Small intestine (tissue), 7 donors: Measurements from ENCODE around the gene NTN1. TPM values are rescaled to one million over a fixed set of nuclear protein-coding genes. Genes with fewer than 3 reads are reported as not detected.
A peak's percentile ranks its signal among the peaks of the same experiment; 100 is the strongest.

Experiments used
- DNase-seq, 2 donors: peaks; one replicate each; pipeline versions ENCODE4 v3.0.0 to v3.0.0-alpha.2; 2013
- FAIRE-seq: peaks from 2 replicates; lab custom pipeline; 2012; peaks lifted over from hg19 to GRCh38; lab: Jason Lieb, UNC
- H3K27ac ChIP-seq, 3 donors: one replicate each; pipeline ENCODE4 v1.5.1; 2013; ENCODE audit warnings: low read length in 2 of 3, mild to moderate bottlenecking in 2 of 3, control low read depth in 1 of 3, inconsistent platforms in 1 of 3, low read depth in 1 of 3, moderate library complexity in 1 of 3
- H3K27me3 ChIP-seq, 3 donors: one replicate each; pipeline ENCODE4 v1.6.1; 2013; ENCODE audit warnings: low read length in 3 of 3, inconsistent platforms in 1 of 3; ENCODE audit not compliant: control insufficient read depth in 3 of 3, insufficient read depth in 3 of 3
- H3K36me3 ChIP-seq, 3 donors: one replicate each; pipeline ENCODE4 v1.6.1; 2013; ENCODE audit warnings: low read length in 3 of 3, inconsistent platforms in 1 of 3, low read depth in 1 of 3, mild to moderate bottlenecking in 1 of 3, moderate library complexity in 1 of 3; ENCODE audit not compliant: control insufficient read depth in 3 of 3, insufficient read depth in 2 of 3
- H3K4me1 ChIP-seq, 3 donors: one replicate each; pipeline ENCODE4 v1.6.1; 2013; ENCODE audit warnings: low read length in 2 of 3, inconsistent platforms in 1 of 3, low read depth in 1 of 3, mild to moderate bottlenecking in 1 of 3, moderate library complexity in 1 of 3; ENCODE audit not compliant: control insufficient read depth in 3 of 3, insufficient read depth in 2 of 3
- H3K4me3 ChIP-seq, 3 donors: one replicate each; pipeline ENCODE4 v1.5.1; 2013; ENCODE audit warnings: low read length in 3 of 3, control low read depth in 1 of 3, inconsistent platforms in 1 of 3, low read depth in 1 of 3, mild to moderate bottlenecking in 1 of 3, moderate library complexity in 1 of 3
- H3K9me3 ChIP-seq, 2 donors: one replicate each; pipeline ENCODE4 v1.6.1; 2013; ENCODE audit warnings: low read depth in 1 of 2, low read length in 1 of 2; ENCODE audit not compliant: control insufficient read depth in 2 of 2, insufficient read depth in 1 of 2
- WGBS, 3 donors: extraction: QIAGEN DNeasy Blood & Tissue Kit; methylation state at CpG; one replicate each; pipeline ENCODE4 v1.1.7; 2013; 5-methylcytosine and 5-hydroxymethylcytosine counted together
- polyA plus RNA-seq, 4 donors: library from polyadenylated mRNA; stranded (reverse) in 3 of 4; unstranded in 1 of 4; fragments of 200-250 nt in 3 of 4; fragments of 120-200 nt in 1 of 4; gene quantifications; one replicate each; pipeline versions ENCODE4 v1.2.1 to v1.2.3, GENCODE V29; 2013
- donor health status: healthy with polysubstance abuse.
- donor health status: control.
- donor health status: control.
- donor health status: Bipolar disorder and iron deficiency.
- donor health status: healthy.

Gene NTN1
- polyA plus RNA-seq, 4 donors: 0.22 to 13.2 (median 2.6) TPM

- WGBS, 3 donors: 67 to 79% (median 74%) methylated on average over 4 of the region's 4 CpGs
- Histone ChIP-seq H3K4me3 (no peak overlapping the region), H3K9me3 (peaks cover 0 to 15% of the 10 kb centered on the region in 2 donors), H3K27ac (peak overlapping the region in 2 of 3 donors; percentile 26 to 35), H3K4me1 (peaks cover 0 to 27% (median 5%) of the 10 kb centered on the region in 3 donors), H3K27me3 (no peaks in the 10 kb centered on the region), H3K36me3 (peaks cover 0 to 4% (median 0%) of the 10 kb centered on the region in 3 donors)
- DNase-seq (no peak), FAIRE-seq (no peak)
Observed at GRCh38 chr17:9170336-9170735, 149.0 kb downstream of the NTN1 start.

- Histone ChIP-seq H3K4me1 (peaks cover 0 to 27% (median 5%) of the 10 kb centered on the region in 3 donors), H3K27me3 (no peaks in the 10 kb centered on the region), H3K9me3 (peaks cover 0 to 15% of the 10 kb centered on the region in 2 donors), H3K4me3 (no peak overlapping the region), H3K27ac (peak overlapping the region in 2 of 3 donors; percentile 26 to 71), H3K36me3 (peaks cover 0 to 4% (median 0%) of the 10 kb centered on the region in 3 donors)
- DNase-seq: peak; percentile 66 to 93
- WGBS, 3 donors: 8 to 48% (median 30%) methylated on average over 6 of the region's 6 CpGs
- FAIRE-seq: no peak
Observed at GRCh38 chr17:9170853-9171252, 149.5 kb downstream of the NTN1 start.

GRCh38 chr17:9173386-9173983, 152.2 kb downstream of the NTN1 start:
- no peak overlapping the region for H3K27ac ChIP-seq
- H3K4me1 ChIP-seq: peaks cover 0 to 28% (median 5%) of the 10 kb centered on the region in 3 donors
- peak; percentile 33 to 76 for DNase-seq

GRCh38 chr17:9174312-9174711, 153.0 kb downstream of the NTN1 start:
- WGBS, 3 donors: 94 to 100% (median 98%) methylated on average over 3 of the region's 3 CpGs
- DNase-seq (no peak), FAIRE-seq (no peak)
- no peaks in the 10 kb centered on the region for H3K27me3 ChIP-seq
- no peak overlapping the region for H3K27ac ChIP-seq
- peaks cover 0 to 9% of the 10 kb centered on the region in 2 donors for H3K9me3 ChIP-seq
- H3K36me3 ChIP-seq: peaks cover 0 to 4% (median 0%) of the 10 kb centered on the region in 3 donors
- H3K4me3 ChIP-seq: no peak overlapping the region
- peaks cover 0 to 35% (median 5%) of the 10 kb centered on the region in 3 donors for H3K4me1 ChIP-seq

More at GRCh38 chr17:9173386-9173983, 152.2 kb downstream of the NTN1 start:
- WGBS, 3 donors: 48 to 63% (median 62%) methylated on average over 7 of the region's 7 CpGs
- Histone ChIP-seq H3K27me3 (no peaks in the 10 kb centered on the region), H3K4me3 (no peak overlapping the region), H3K9me3 (peaks cover 0 to 9% of the 10 kb centered on the region in 2 donors), H3K36me3 (peaks cover 0 to 4% (median 0%) of the 10 kb centered on the region in 3 donors)
- FAIRE-seq: no peak

GRCh38 chr17:9174779-9175574, 153.7 kb downstream of the NTN1 start:
- FAIRE-seq: no peak
- DNase-seq: no peak
- Histone ChIP-seq H3K4me3 (no peak overlapping the region), H3K36me3 (peaks cover 0 to 4% (median 0%) of the 10 kb centered on the region in 3 donors), H3K4me1 (peaks cover 0 to 35% (median 5%) of the 10 kb centered on the region in 3 donors), H3K27ac (no peak overlapping the region), H3K9me3 (peaks cover 0 to 9% of the 10 kb centered on the region in 2 donors), H3K27me3 (no peaks in the 10 kb centered on the region)
- 85 to 90% (median 88%) methylated on average over 9 of the region's 9 CpGs for whole genome bisulfite sequencing, 3 donors

GRCh38 chr17:9175700-9176467, 154.6 kb downstream of the NTN1 start:
- no peak overlapping the region for H3K4me3 ChIP-seq
- peaks cover 0 to 28% (median 5%) of the 10 kb centered on the region in 3 donors for H3K4me1 ChIP-seq
- FAIRE-seq (no peak), DNase-seq (no peak)
- H3K27me3 ChIP-seq: no peaks in the 10 kb centered on the region
- H3K27ac ChIP-seq: no peak overlapping the region
- H3K9me3 ChIP-seq: peaks cover 0 to 9% of the 10 kb centered on the region in 2 donors
- H3K36me3 ChIP-seq: peaks cover 0 to 4% (median 0%) of the 10 kb centered on the region in 3 donors
- 72 to 77% (median 77%) methylated on average over 14 of the region's 14 CpGs for WGBS, 3 donors

- 71 to 89% (median 85%) methylated on average over 15 of the region's 15 CpGs for WGBS, 3 donors
- Histone ChIP-seq H3K9me3 (peaks cover 0 to 9% of the 10 kb centered on the region in 2 donors), H3K36me3 (peaks cover 0 to 4% (median 0%) of the 10 kb centered on the region in 3 donors), H3K4me3 (no peak overlapping the region), H3K27ac (no peak overlapping the region), H3K4me1 (peaks cover 0 to 17% (median 0%) of the 10 kb centered on the region in 3 donors), H3K27me3 (no peaks in the 10 kb centered on the region)
- no peak for FAIRE-seq
- no peak for DNase-seq
Observed at GRCh38 chr17:9177212-9177611, 155.9 kb downstream of the NTN1 start.

- peaks cover 0 to 8% (median 0%) of the 10 kb centered on the region in 3 donors for H3K36me3 ChIP-seq
- FAIRE-seq: no peak
- 72 to 81% (median 78%) methylated on average over 9 of the region's 9 CpGs for WGBS, 3 donors
- no peaks in the 10 kb centered on the region for H3K27me3 ChIP-seq
- H3K9me3 ChIP-seq: peaks cover 0 to 9% of the 10 kb centered on the region in 2 donors
- DNase-seq: no peak
- H3K4me1 ChIP-seq: peaks cover 0 to 16% (median 0%) of the 10 kb centered on the region in 3 donors
- no peak overlapping the region for H3K4me3 ChIP-seq
- no peak overlapping the region for H3K27ac ChIP-seq
Observed at GRCh38 chr17:9178319-9178718, 157.0 kb downstream of the NTN1 start.
